Endodermal cell (in vitro differentiated cells): ENCODE data around the gene DYNC2LI1. TPM values are rescaled to one million over a fixed set of nuclear protein-coding genes. Genes with fewer than 3 reads are reported as not detected.
A peak's percentile ranks its signal among the peaks of the same experiment; 100 is the strongest.

Source experiments
- DNase-seq: peaks from one replicate; pipeline ENCODE4 v3.0.0-alpha.2; 2017
- H3K27ac ChIP-seq: 2 replicates; pipeline ENCODE4 v1.5.1; 2013; ENCODE audit warnings: mild to moderate bottlenecking, low read depth, low read length, moderate library complexity
- H3K27me3 ChIP-seq: 2 replicates; pipeline ENCODE4 v1.6.1; 2013; ENCODE audit warnings: mild to moderate bottlenecking, low read length, moderate library complexity; ENCODE audit not compliant: insufficient read depth, control insufficient read depth, poor library complexity, severe bottlenecking
- H3K36me3 ChIP-seq: 2 replicates; pipeline ENCODE4 v1.7.0; 2013; ENCODE audit warnings: mild to moderate bottlenecking, low read length, moderate library complexity; ENCODE audit not compliant: control insufficient read depth, insufficient read depth
- H3K4me1 ChIP-seq: one replicate; pipeline ENCODE4 v1.7.0; 2013; ENCODE audit warnings: low read length; ENCODE audit not compliant: control insufficient read depth, insufficient read depth
- H3K4me3 ChIP-seq: 2 replicates; pipeline ENCODE4 v1.5.1; 2013; ENCODE audit warnings: mild to moderate bottlenecking, low read length, moderate library complexity
- H3K9ac ChIP-seq: 2 replicates; pipeline ENCODE4 v1.6.1; 2013; ENCODE audit warnings: mild to moderate bottlenecking, low read length, moderate library complexity; ENCODE audit not compliant: poor library complexity, severe bottlenecking; ENCODE audit errors: extremely low read depth
- H3K9me3 ChIP-seq: 2 replicates; pipeline ENCODE4 v1.6.1; 2013; ENCODE audit warnings: mild to moderate bottlenecking, low read length, moderate library complexity; ENCODE audit not compliant: control insufficient read depth
- H3K27ac Mint-ChIP-seq: 2 replicates; pipeline ENCODE4 v1.8.0; 2020; ENCODE audit warnings: mixed read lengths
- H3K27me3 Mint-ChIP-seq: 2 replicates; pipeline ENCODE4 v1.8.0; 2021; ENCODE audit warnings: mild to moderate bottlenecking, mixed read lengths; ENCODE audit not compliant: insufficient read depth
- H3K36me3 Mint-ChIP-seq: 2 replicates; pipeline ENCODE4 v1.8.0; 2020; ENCODE audit warnings: low read depth, mixed read lengths
- H3K4me1 Mint-ChIP-seq: 2 replicates; pipeline ENCODE4 v1.8.0; 2020; ENCODE audit warnings: mixed read lengths
- H3K4me3 Mint-ChIP-seq: 2 replicates; pipeline ENCODE4 v1.8.0; 2020; ENCODE audit warnings: mild to moderate bottlenecking, moderate library complexity, mixed read lengths
- H3K9me3 Mint-ChIP-seq: 2 replicates; pipeline ENCODE4 v1.8.0; 2020; ENCODE audit warnings: mild to moderate bottlenecking, mixed read lengths
- WGBS, 2 experiments: methylation state at CpG; one replicate each; pipeline versions ENCODE4 v1.1.5 to v1.1.7; 2013; ENCODE audit warnings: missing lambda C conversion rate in 2 of 2, mixed read lengths in 1 of 2; ENCODE audit not compliant: insufficient coverage in 1 of 2, insufficient read length in 1 of 2; 5-methylcytosine and 5-hydroxymethylcytosine counted together
- total RNA-seq, 2 donors: library from RNA; stranded (reverse); fragmentation: NEBNext Ultra II Directional in 1 of 2; extraction: Animal tissue kit (Norgen Biotek cat#: 25700) in 1 of 2; gene quantifications; 2 replicates in 1 of 2; 3 replicates in 1 of 2; pipeline ENCODE4 v1.2.1, GENCODE V29; 2021
- TF ChIP-seq, protein P1 (sequence below): fragments of 200-600 bp; sonication (generic); conservative IDR thresholded peaks from 2 replicates; pipeline ENCODE4 v1.5.0; 2021; ENCODE audit warnings: antibody characterized with exemption, mild to moderate bottlenecking

The DYNC2LI1 gene
- total RNA-seq, 2 donors from 2014 or later: 17.1 to 39.7 TPM

DNA sequence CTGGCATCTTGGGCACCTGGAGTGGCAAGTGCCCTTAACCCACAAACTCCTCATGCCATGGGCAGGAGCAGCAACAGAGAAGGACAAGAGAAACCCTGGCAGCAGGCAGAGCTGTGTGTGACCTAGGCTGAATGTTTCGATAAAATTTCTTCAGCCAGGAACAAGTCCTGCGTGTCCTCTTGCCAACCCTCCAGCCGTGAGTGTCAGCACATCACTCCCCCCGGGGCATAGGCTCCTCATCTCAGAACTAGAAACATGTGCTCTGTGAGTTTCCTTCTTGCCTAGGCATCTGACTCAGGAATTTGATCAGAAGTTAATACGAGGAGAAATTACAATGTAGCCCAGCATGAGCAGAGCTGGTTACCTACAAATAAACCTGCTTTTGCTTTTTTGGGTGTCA, 67.1 kb downstream of the DYNC2LI1 start:
- 82 to 92% methylated on average over 5 of the region's 5 CpGs for WGBS, 2 experiments
- DNase-seq: no peak

DNA sequence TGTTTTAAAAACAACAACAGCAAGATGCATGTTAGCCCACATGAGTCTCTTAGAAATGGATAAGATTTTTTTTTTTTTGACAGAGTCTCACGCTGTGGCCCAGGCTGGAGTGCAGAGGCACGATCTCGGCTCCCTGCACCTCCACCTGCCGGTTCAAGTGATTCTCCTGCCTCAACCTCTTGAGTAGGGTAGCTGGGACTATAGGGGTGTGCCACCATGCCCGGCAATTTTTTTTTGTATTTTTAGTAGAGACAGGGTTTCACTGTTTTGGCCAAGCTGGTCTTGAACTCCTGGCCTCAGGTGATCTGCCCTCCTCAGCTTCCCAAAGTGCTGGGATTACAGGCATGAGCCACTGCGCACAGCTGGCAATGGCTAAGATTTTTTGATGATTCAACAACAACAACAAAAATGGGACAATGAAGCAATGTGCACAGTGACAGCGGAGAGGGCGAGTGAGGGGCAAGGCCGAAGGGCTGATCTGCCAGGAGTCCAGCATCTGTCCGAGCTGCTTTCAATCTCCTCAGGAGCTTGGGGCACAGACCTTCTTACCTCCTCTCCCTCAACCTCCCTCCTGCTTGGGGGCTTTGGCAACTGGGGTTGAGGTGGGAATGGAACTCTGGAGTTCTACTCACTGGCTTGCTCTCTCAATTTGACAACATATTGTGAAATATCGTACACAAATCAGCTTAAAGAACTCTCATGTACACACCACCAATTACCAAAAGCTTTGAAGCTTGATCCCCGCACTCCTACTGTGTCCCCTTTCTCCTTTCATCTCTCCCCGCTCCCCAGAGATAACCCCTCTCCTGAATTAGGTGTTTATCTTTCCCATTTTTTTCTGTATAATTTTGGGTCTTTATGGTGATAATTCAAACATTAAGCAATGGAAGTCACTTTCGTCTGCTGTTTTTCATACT, 68.4 kb downstream of the DYNC2LI1 start:
- TF ChIP-seq, protein P1, sequence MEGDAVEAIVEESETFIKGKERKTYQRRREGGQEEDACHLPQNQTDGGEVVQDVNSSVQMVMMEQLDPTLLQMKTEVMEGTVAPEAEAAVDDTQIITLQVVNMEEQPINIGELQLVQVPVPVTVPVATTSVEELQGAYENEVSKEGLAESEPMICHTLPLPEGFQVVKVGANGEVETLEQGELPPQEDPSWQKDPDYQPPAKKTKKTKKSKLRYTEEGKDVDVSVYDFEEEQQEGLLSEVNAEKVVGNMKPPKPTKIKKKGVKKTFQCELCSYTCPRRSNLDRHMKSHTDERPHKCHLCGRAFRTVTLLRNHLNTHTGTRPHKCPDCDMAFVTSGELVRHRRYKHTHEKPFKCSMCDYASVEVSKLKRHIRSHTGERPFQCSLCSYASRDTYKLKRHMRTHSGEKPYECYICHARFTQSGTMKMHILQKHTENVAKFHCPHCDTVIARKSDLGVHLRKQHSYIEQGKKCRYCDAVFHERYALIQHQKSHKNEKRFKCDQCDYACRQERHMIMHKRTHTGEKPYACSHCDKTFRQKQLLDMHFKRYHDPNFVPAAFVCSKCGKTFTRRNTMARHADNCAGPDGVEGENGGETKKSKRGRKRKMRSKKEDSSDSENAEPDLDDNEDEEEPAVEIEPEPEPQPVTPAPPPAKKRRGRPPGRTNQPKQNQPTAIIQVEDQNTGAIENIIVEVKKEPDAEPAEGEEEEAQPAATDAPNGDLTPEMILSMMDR: no peak
- H3K4me3 ChIP-seq: no peak overlapping the region
- WGBS, 2 experiments: 91 to 97% methylated on average over 7 to 14 of the region's 14 CpGs
- no peaks in the 10 kb centered on the region for H3K36me3 Mint-ChIP-seq
- no peaks in the 10 kb centered on the region for H3K4me1 ChIP-seq
- H3K27me3 ChIP-seq: peaks cover 11% of the 10 kb centered on the region
- H3K9me3 Mint-ChIP-seq: no peaks in the 10 kb centered on the region
- H3K27ac Mint-ChIP-seq: no peak overlapping the region
- no peaks in the 10 kb centered on the region for H3K36me3 ChIP-seq
- peaks cover 6% of the 10 kb centered on the region for H3K27me3 Mint-ChIP-seq
- no peak overlapping the region for H3K9ac ChIP-seq
- no peaks in the 10 kb centered on the region for H3K9me3 ChIP-seq
- H3K4me3 Mint-ChIP-seq: no peak overlapping the region
- H3K27ac ChIP-seq: no peak overlapping the region
- no peaks in the 10 kb centered on the region for H3K4me1 Mint-ChIP-seq
- no peak for DNase-seq

More for the DNA sequence above, 67.1 kb downstream of the DYNC2LI1 start:
- Mint-ChIP-seq H3K36me3 (no peaks in the 10 kb centered on the region), H3K27ac (no peak overlapping the region), H3K27me3 (peaks cover 4% of the 10 kb centered on the region), H3K4me3 (no peak overlapping the region), H3K4me1 (no peaks in the 10 kb centered on the region), H3K9me3 (no peaks in the 10 kb centered on the region)
- Histone ChIP-seq H3K9ac (no peak overlapping the region), H3K4me1 (no peaks in the 10 kb centered on the region), H3K36me3 (no peaks in the 10 kb centered on the region), H3K9me3 (no peaks in the 10 kb centered on the region), H3K27me3 (peaks cover 2% of the 10 kb centered on the region), H3K27ac (no peak overlapping the region), H3K4me3 (no peak overlapping the region)
- TF ChIP-seq, protein P1: no peak

DNA sequence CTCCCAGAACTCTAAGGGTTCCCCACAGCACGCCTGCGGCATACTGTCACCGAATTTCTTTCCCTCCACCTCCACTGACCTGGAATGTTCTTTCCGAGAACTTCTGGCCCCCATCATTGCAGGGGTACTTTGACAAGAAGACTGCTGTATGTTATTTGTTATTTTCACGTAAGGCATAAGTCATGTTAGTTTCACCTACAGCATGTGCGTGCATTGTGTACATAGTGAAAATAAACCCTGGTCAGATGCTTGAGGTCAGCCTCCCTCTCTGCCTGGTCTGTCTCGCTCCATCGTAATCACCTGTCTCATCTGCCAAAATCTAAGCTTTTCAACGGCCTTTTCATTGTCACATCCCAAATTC, 69.0 kb downstream of the DYNC2LI1 start:
- Mint-ChIP-seq H3K27me3 (peaks cover 6% of the 10 kb centered on the region), H3K36me3 (no peaks in the 10 kb centered on the region), H3K9me3 (no peaks in the 10 kb centered on the region), H3K4me3 (no peak overlapping the region), H3K4me1 (no peaks in the 10 kb centered on the region), H3K27ac (no peak overlapping the region)
- no peak overlapping the region for H3K9ac ChIP-seq
- no peaks in the 10 kb centered on the region for H3K4me1 ChIP-seq
- no peak overlapping the region for H3K27ac ChIP-seq
- TF ChIP-seq, protein P1: no peak
- peak; percentile 17 for DNase-seq
- H3K36me3 ChIP-seq: no peaks in the 10 kb centered on the region
- no peaks in the 10 kb centered on the region for H3K9me3 ChIP-seq
- H3K4me3 ChIP-seq: no peak overlapping the region
- 92 to 100% methylated on average over 3 to 9 of the region's 9 CpGs for WGBS, 2 experiments
- H3K27me3 ChIP-seq: peaks cover 11% of the 10 kb centered on the region
